Bronchial epithelial cell (primary cell): ENCODE data around the gene CNTNAP2. TPM values are rescaled to one million over a fixed set of nuclear protein-coding genes. Genes with fewer than 3 reads are reported as not detected.

ENCODE experiments used
- DNase-seq: peaks from one replicate; pipeline ENCODE4 v3.0.0-alpha.2; 2010; ENCODE audit warnings: low read depth
- FAIRE-seq: peaks from 2 replicates; lab custom pipeline; 2011; peaks lifted over from hg19 to GRCh38; lab: Jason Lieb, UNC
- H3K27me3 ChIP-seq: 2 replicates; pipeline ENCODE4 v1.5.1; 2011; ENCODE audit warnings: low read length; ENCODE audit not compliant: control insufficient read depth, insufficient read depth
- H3K36me3 ChIP-seq: 2 replicates; pipeline ENCODE4 v1.5.1; 2011; ENCODE audit warnings: low read length; ENCODE audit not compliant: control insufficient read depth, insufficient read depth
- H3K4me3 ChIP-seq: 2 replicates; pipeline ENCODE4 v1.5.1; 2011; ENCODE audit warnings: mild to moderate bottlenecking, low read depth, low read length, control low read depth
- CTCF ChIP-seq: IDR thresholded peaks from 2 replicates; pipeline ENCODE4 v1.5.1; 2011; ENCODE audit warnings: mild to moderate bottlenecking, moderate library complexity, low read length, control low read depth, inconsistent platforms; ENCODE audit not compliant: insufficient read depth, severe bottlenecking
- total RNA-seq: library from RNA; depleted of rRNA; stranded (reverse); fragments of >200 nt; gene quantifications from 2 replicates; pipeline ENCODE4 v1.2.1, GENCODE V29; 2014

The CNTNAP2 gene
- total RNA-seq, 1 donor from 2014 or later, result 0.26 TPM

- peak; percentile 2 for DNase-seq
- no peaks in the 10 kb centered on the region for H3K36me3 ChIP-seq
- H3K4me3 ChIP-seq, result peak overlapping the region; percentile 22
- TF ChIP-seq CTCF, result no peak
- no peaks in the 10 kb centered on the region for H3K27me3 ChIP-seq
- FAIRE-seq, result no peak
Measured at GRCh38 chr7:146115851-146116520, 615 bp upstream of the CNTNAP2 start.

DNA sequence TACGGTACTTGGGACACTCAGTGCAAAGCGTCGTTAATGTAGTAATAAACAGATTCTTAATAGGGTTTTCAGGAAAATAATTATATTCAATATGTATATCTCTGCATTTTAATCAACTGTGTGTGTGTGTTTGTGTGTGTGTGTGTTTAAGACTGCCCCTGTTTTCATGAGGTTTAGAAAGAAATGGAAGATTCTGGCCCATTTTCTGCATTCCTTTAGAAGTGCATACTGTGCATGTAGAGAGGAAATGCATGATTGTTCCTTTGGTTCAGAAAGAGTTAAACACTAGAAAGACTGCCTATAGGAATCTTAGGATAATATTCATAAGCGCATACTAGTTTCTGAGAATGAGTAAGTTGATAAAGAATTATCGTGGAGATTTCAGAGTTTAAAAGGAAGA lies 975 bp downstream of the CNTNAP2 start:
- Histone ChIP-seq H3K4me3 (no peak overlapping the region), H3K27me3 (no peaks in the 10 kb centered on the region), H3K36me3 (no peaks in the 10 kb centered on the region)
- FAIRE-seq, result no peak
- DNase-seq, result no peak
- no peak for TF ChIP-seq CTCF

GRCh38 chr7:146119002-146119401 lies 2.4 kb downstream of the CNTNAP2 start:
- no peaks in the 10 kb centered on the region for H3K27me3 ChIP-seq
- no peak for TF ChIP-seq CTCF
- no peak overlapping the region for H3K4me3 ChIP-seq
- FAIRE-seq (no peak), DNase-seq (no peak)
- H3K36me3 ChIP-seq, result no peaks in the 10 kb centered on the region

- H3K27me3 ChIP-seq, result no peaks in the 10 kb centered on the region
- no peak overlapping the region for H3K4me3 ChIP-seq
- FAIRE-seq, result no peak
- TF ChIP-seq CTCF, result no peak
- no peaks in the 10 kb centered on the region for H3K36me3 ChIP-seq
- no peak for DNase-seq
Measured at GRCh38 chr7:146123715-146124114, 7.1 kb downstream of the CNTNAP2 start.

DNA sequence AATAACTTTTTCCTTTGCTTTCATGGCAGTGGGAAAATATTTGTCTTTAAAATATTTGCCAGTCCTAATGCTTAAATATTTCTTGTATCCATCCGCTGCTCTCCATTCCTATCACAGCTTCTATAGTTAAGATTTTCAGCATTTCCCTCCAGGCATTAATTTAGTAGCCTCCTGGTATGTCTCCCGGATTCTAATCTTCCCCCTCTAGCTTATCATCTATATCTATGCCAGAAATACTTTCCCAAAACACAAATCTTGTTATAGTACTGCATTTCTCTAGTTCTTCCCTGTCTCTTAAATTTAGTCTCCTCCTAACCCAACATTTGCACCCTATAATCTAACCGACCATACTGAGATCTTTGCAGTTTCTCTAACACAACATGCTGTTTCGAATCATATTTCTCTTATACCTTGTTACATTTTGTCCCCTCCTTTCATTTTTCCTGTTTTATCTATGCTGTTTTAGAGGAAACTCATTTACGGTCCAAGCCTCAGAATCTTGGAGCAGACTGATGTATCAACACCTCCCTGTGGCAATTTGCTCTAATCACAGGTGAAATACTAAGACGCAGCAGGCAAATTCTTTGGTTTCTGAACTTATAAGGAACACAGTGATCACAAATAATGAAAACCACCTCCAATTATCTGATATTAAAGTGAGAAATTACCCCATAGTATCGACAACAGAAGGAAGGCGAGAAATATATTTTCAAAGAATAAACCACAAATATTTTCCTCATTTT lies 10.3 kb downstream of the CNTNAP2 start:
- no peak overlapping the region for H3K4me3 ChIP-seq
- H3K36me3 ChIP-seq, result no peaks in the 10 kb centered on the region
- no peak for TF ChIP-seq CTCF
- H3K27me3 ChIP-seq, result no peaks in the 10 kb centered on the region
- FAIRE-seq (no peak), DNase-seq (no peak)
